Fibroblast of peridontal ligament (primary cell): ENCODE data around the gene MAPT.
"Not testable (repeated sequence)": the region's sequence is repeated elsewhere in the genome, so short reads cannot be mapped to it uniquely, and the experiment has no call there.

ENCODE experiments used
- DNase-seq: peaks from one replicate; pipeline ENCODE4 v3.0.0-alpha.2; 2010; ENCODE audit errors: extremely low read depth

Gene MAPT

DNA sequence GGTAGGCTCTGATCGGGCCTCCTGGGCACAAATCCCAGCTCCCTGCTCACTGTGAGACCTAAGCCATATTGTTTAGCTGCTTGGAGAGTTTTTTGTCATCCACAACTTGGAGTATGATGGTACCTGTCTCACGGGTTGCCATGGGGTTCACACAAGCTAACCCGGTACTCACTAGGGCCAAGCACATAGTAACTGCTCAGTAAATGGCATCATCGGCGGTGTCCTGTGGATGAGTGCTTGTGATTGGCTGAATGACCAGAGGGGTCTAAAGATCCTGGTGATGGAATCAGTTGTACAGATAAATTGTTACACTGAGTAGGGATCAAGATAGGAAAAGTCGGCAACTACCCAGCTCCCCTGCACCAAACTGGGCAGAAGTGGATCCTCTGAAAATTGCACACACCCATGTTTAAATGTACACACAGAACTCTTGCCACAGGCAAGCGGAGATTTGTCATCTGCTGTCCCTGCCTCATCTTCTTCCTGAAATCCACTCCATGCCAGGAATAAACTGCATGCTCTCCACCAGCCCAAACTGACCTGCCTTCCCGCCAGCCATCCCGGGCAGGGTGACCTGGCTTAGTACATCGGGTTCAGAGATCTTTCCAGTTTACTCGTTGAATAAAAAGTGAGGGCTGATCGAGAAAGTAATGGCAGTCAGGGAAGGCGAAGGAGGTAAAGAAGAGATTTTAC, 6.5 kb downstream of the MAPT start:
- no peak for DNase-seq

DNA sequence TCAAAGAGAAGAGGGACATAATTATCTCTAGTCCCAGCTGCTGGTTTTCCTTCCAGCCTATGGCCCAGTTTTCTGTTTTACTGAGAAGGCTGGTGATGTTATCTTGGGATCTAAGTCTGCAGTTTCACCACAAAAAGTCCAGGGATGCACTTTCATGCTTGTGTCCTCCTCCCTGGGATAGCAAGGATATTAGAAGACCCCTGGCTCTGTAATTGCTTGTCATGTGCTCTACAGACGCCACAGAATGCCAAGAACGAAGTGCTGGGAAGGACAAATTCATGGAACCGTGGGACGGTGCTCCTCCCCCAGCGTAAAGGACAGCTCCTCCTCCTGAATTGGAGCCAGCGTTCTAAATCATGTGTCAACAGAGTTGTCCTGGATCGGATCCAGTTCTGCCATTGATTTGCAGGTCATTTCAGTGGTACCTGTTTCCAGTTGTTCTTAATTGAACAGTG, 8.6 kb downstream of the MAPT start:
- DNase-seq: no peak

DNA sequence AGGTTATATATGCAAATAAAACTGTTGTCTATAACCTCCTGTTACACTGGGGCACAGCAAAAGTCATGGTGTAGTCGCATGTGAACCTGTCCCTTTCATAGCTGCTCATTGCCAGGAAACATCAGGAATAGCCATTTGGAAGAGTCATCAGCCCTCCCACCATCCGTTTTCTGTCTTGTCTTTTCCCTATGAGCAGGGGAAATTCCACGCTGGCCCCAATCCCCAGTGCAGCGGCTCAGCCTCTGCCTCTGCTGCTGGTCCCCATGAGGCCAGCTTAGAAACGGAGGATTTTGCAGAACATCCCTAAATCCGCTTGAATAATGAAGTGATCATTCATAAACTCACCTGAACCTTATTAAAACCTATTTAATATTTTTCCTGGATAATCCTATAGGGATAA, 10.5 kb downstream of the MAPT start:
- no peak for DNase-seq

DNA sequence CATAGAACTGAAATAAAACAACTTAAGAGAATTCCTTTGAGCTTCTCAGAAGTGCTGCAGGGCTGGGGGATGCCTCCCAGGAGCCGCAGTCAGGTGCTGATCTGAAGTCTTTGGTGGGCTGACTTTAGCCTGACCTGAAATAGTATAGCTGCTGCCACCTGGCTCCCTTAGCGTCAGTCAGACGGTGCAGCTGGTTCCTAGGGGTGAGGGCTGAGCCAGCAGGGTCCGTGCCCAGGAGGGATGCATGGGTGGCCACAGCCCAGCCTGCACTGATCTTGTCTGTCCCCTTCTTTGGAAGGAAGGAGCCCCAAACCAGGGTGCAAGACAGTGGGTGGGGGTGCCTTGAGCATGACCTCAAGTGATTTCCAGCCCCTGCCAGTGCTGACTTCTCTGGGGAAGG, 11.5 kb downstream of the MAPT start:
- no peak for DNase-seq

DNA sequence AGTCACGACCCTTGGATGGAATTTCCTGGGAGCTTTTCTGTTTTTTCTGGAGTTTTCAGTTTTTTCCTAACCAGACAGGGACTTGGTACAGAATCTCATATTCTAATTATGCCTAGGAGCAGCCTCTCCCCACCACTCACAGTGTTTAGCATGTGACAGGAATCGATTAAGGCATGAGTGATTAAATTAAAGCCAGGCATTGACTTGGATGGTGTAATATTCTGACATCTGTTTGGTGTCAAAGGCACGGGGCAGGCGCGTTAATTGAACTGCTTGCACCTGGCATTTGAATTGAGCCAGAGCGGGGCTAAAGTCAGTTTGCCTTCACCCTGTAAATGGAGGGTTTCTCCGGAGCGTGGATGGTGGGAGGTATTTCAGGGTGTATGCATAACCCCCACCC, 11.9 kb downstream of the MAPT start:
- DNase-seq: no peak

DNA sequence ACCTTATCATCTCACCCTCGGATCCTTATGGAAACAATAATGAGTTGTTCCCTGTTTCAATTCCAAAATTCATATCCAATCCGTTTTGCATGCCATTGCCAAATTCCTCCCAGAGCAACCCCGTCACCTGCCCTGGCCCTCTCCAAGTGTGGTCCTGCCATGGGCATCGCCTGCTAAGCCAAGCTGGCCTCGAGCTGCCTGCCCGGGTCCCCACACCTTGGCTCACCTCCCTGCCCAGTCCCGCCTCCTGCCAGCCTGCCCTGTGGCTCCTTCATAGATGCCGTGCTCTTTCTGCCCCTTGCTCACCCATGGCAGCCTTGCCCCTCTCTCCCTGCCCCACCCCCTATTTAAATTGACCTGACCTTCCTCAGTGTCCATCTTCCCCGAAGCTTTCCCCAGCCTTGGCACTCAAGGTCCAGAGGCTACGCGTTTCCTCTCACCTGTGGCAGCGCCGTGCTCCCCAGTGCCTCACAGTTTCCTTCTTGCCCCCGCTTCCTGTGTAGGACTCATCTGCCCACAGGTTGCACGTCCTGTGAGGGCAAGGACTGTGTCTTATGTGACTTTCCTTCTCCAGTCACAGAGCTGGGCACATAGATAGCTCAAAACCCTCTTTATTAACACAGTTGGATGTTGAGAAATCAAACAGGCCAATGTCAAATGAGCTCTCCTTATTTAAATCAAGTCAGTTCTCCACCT, 12.7 kb downstream of the MAPT start:
- no peak for DNase-seq

DNA sequence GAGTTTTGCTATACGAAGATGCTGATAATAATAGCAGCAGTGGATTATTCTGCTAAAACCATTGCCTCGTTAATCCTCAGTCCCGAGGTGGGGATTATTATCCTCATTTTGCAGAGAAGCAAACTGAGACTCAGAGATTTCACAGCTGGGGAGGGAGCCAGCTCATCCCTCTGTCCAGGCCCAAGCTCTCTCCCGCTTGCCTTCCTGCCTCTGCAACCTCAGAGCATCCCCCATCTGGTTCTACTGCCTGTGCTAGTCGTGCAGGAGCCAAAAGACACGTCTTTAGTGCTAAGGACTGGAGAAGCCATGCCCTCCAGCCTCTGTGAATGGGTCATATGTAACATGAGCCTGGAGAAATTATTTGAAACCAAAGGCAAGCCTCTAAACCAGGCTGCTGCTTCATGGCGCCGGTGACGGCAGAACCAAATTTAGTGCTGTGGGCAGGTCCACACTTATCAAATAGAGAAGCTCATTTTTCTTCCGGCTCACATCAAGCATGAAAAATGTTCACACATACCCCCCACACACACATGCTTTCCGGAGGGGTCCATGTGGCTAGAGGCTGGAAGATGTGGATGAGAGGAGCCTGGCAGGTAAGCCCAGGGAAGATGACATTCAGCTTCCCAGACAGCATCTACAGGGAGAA, 13.5 kb downstream of the MAPT start:
- no peak for DNase-seq

DNA sequence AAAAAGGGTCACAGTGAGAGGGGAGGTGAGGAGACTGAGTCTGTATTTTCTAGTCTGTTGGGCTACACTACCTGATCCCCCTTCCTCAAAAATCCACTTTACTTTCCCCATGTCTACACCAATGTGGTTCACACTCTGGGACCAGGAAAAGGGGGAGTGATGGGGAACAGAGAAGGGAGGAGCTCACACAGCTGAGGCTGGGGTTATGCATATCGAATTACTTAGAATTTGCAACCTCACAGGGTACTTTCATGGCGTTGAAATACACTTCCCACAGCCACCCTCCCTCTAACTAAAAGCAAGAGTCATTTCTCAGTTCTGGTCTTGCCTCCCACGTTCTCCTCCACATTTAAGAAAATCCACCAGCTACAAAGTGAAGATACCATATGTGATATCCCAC, 14.1 kb downstream of the MAPT start:
- DNase-seq: no peak

DNA sequence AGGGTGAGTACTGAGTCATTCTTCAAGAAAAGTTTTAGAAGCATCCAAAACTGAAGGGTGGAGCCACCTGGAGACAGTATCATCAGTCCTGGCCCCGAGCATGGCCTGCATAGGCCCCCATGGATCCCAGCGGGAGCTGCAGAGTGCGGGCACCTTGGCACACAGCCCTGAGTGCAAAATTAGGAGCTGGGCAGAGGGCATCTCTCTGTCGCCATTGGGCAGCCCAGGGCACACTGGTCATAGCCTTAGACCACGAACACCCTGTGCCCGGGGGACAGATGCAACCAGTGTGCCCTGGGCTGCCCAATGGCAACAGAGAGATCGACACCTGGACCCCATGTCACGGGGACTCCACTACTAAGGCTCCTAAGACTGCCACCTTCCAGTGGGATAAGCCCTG, 14.6 kb downstream of the MAPT start:
- no peak for DNase-seq

DNA sequence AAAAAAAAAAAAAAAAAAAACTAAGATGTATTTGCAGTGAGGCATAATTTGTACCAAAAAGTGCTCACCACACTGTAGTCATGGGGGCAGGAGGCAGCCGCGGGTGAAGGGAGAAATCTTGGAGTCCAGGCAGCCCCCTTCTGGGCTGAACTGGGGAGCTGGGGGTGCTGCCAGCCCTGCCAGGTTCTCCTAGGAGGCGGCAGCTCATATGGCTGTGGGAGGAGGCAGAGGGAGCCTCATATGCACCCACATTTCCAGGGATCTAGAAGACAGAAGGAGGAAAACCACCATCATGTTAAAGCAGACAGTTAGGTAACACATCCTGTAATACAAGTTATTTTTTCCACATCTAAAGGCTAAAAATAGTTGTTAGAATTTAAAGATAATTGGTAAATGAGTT, 16.3 kb downstream of the MAPT start:
- DNase-seq: no peak

DNA sequence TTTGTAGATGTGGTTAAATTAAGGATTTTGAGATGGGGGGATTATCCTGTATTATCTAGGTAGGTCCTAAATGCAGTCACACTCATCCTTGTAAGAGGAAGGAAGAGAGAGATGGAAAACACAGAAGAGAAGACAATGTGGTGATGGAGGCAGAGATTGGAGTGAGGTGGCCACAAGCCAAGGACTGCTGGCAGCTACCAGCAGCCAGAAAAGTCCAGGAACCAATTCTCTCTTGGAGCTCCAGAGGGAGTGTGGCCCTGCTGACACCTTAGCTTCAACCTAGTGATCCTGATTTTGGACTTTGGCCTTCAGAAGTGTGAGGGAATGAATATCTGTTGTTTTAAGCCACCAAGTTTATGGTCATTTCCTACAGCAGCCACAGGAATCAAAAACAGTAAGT, 18.0 kb downstream of the MAPT start:
- no peak for DNase-seq

DNA sequence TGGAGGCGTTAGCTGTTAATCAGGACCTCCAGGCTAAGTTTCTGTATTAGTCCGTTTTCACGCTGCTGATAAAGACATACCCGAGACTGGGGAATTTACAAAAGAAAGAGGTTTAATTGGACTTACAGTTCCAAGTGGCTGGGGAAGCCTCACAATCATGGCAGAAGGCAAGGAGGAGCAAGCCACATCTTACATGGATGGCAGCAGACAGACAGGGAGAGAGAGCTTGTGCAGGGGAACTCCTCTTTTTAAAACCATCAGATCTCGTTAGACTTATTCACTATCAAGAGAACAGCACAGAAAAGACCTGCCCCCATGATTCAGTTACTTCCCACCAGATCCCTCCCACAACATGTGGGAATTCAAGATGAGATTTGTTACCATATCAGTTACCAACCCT, 18.7 kb downstream of the MAPT start:
- not testable (repeated sequence) for DNase-seq

DNA sequence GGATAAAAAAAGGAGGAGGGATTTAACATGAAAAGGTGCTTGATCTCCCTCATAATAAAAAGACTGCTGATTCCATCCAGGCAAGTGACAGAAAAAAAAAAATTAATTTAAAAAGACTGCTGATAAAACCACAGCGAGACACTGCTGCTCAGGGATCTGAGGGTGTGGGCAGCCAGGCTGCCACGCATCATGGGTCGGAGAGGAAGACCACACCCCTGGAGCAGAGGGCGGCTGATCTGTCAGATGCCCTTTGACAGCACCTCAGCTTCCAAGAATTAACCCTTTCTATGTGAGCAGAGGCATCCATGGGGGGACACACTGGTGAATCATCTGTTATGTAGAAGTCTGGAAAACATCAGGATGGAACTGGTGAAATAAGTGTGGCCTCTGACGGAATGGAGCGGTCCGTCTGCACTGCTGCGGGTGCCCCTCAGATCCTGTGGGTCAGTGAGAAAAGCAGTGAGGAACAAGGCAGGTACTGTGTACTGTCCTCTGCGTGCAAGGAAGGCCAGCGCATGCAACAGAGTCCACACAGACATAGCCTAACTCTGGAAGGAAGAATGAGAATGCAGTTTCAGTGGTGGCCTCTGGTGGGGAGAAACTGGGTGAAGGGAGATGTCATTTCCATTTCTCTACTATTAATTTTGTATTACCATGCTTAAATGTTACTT, 19.8 kb downstream of the MAPT start:
- no peak for DNase-seq

DNA sequence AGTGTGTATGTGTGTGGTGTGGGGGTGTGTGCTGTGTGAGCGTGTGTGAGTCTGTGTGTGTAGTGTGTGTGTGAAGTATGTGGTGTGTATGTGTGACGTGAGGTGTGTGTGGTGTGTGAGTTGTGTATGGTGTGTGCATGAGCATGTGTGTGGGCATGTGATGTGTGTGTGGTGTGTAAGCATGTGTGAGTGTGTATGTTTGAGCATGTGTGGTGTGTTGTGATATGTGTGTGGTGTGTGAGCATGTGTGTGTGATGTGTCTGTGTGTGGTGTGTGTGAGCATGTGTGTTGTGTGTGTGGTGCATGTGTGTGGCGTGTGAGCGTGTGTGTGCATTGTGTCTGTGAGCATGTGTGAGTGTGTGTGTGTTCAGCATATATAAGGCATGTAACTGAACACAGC, 20.9 kb downstream of the MAPT start:
- DNase-seq: no peak

DNA sequence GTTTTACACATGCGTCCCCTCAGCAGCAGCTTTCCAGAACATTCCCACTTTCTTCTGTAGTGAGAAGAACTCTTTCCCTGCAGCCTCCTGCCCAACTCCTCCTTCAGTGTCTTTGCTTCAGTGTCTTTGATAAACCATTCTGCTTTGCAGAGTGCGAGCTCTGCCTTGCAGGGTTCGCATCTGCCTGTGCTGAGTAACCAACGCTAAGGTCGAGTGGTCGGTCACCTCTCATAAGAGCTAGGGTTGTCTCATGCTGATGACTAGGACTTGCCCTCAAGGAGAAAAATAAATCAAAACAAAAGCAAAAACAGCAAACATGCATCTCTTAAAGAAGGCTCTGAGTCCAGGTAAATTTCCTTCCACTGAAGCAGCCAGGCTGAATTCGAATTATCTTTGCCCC, 22.7 kb downstream of the MAPT start:
- no peak for DNase-seq

DNA sequence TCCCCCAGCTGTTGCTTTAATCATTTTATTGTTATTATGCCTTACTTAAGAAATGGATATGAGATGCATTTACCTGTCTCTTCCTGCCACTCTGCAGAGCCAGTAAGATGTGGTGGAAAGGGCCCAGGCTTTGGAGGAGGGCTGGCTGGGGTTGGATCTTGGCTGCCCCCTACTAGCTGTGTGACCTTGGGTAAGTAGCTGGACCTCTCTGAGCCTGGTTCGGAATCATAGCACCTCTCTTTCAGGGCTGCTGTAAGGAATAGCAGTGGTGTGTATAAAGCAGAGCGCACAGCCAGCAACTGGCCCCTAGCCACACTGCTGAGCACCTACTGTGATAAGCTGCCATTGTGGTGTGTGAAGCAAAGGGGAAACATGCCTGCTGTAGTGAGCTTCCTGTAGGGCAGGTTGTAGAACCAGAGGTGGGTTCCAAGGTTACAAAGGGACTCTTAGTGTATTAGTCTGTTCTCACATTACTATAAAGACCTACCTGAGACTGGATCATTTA, 23.9 kb downstream of the MAPT start:
- DNase-seq: no peak

DNA sequence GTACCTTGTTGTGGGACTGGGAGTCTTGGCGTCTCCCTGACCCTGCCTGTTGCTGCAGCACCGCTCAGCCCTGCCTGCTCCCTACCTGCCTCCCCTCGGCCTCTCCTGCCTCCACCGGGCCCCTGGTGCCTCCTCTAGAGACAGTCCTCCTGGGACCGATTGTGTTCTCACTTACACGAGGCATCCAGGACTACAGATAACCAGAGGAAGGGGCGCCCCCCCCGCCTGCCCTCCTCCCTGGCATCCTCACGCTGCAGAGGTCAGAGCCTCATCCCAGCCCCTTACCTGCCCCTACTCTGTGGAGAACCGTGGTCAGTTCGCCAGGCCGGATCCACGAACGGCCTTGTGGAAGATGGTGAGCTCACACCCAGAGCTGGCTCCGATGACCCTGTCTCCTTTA, 24.8 kb downstream of the MAPT start:
- DNase-seq: no peak

DNA sequence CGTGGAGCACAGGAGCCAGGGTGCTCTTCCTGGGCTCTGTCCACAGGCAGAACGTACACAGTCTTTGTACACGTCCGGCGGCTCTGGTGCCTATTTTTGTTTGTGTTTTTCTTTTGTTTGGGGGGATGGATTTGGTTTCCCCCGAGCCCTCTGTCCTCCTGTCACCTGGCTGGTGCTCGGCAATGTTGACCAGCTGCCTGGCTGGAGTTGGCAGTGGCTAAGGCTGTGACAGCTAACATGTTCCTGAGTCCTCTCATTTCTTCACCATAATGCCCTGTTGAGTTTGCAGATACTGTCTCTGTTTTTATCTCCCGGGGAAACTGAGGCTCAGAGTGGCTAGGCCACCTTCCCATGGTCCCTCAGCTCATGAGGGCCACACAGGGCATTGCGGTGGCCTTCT, 25.7 kb downstream of the MAPT start:
- no peak for DNase-seq

DNA sequence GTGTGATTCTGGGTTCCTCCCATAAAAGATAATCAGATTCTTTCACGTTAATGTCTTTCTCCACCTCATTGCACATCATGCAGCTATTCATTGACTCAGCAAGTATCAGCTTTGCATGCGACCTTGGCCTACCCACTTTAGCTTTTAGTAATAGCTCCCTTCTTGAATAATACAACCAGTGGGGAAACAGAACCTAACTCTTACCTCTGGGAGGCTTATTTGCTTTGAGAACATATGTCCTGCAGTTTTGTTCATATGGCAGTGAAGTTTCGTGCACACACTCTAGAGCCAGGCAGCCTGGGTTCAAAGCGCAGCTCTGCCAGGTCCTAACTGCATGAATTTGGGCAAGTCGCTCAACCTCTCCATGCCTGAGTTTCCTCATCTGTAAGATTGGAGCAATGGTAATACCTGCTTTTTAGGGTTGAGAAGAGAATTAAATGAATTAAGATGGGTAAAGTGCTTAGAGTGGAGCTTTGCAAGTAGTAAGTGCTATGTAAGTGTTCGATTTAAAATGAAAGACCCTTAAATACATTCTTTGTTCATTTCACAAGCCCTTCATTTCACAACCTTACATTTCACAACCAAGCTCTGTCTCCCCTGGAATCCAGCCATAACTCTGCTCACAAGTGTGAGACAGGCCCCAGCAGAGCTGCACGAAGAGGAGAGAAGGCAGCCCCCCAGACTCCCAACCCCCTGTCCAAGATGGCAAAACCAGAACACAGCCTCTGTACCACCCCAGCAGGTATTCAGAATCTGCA, 29.3 kb downstream of the MAPT start:
- peak; percentile 51 for DNase-seq

DNA sequence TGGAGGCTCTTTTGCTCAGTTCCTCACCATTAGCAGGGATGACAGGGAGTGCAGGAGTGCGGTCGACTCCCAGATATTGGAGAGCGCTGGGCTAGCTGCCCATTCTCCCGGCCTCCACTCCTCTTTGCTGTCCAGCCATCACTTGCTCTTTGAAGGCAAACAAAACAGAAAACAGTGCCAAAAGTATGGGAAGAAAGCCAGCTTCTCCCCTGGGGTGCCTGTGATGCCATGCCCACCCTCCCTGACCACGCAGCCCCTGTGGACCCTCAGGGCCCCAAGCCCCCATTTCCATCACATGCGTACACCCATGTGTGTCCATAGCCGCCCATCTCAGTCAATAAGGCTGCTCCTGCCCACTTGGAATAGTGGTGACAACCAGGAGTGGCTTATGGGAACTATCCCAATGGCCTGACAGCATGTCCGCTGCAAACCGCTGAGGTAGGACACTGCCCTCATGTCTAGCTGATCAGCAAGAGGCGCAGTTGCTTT, 30.0 kb downstream of the MAPT start:
- DNase-seq: no peak

DNA sequence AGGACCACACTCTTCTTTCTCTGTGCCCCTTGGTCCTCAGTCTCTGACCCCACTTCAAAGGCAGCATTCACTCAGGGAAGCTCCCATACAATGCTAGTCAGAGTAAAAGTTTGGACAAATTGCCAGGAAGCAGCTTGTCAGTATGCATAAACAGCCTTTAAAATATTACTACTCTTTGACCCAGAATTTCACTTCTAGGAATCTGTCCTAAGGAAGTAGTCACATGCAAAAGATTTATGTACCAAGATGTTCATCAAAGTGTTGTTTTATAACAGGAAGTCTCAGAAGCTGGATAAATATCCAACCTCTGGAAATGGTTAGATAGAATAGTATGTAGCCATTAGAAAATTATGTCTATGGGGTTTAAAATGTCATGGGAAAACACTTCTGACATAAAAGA, 31.0 kb downstream of the MAPT start:
- no peak for DNase-seq

DNA sequence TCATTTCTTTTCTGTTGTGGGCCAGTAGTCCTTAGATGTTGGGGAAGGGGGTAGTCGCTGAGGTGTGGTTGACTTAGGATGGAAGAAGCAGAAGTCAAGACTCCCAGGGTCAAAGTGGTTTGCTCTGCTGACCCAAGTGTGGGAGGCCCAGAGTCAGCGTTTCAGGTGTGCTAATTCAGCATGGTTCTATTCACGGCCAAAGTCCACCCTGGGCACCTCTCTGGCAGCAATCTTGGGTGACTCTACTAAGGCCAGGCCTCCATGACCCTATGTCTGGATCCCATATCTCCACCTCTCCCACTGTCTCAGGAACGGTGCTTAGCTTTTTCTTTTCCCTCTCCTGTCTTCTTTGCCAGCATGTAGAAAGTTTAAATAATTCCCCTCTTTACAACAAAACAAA, 32.9 kb downstream of the MAPT start:
- no peak for DNase-seq
